ENCODE results near the gene PTPA.

The PTPA gene

DNA sequence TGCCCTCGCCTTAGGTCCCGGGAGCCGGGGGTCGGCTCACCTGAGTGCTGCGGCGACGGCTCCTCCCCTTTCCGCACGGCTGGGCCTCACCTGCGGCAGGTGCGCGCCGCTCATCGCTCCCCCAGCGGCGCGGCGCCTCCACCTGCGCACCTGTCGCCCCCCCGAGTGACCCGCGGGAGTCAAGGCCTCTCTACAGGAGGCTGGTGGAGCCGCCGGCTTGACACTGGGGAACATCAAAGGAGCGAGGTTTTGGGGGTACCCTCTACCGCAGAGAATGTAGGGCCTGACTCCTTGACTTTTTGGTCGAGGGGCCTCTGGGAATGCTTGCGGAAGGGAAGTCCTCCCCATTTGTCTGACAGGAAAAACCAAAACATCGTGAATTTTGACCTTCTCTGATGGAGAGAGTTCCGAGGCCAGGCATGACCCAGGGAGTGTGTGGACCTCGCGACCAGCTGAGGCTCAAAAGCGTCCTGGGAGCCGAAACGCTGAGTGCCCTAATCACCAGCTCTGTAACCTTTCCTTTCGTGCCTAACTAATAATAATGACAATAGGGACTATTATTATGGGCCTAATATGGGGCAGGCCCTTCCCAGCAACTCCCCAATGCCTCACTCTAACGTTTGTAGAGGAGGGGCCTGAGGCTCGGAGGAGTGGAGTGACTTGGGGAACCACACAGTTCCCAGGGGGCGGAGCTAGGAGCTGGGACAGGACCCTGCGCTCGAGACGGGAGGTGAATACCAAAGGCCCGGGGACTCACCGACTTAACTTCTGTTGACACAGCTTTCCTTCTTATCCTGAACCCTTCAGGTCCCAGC, 67.6 kb downstream of the PTPA start:
- no peak overlapping the region; the same call in 1 of the 2 replicates for H2AFZ ChIP-seq (ENCODE audit: low read depth, low read length)
- no peak overlapping the region for H3K27ac ChIP-seq (ENCODE audit: low read length)
- H3K9ac ChIP-seq (ENCODE audit: low read length): no peak overlapping the region

DNA sequence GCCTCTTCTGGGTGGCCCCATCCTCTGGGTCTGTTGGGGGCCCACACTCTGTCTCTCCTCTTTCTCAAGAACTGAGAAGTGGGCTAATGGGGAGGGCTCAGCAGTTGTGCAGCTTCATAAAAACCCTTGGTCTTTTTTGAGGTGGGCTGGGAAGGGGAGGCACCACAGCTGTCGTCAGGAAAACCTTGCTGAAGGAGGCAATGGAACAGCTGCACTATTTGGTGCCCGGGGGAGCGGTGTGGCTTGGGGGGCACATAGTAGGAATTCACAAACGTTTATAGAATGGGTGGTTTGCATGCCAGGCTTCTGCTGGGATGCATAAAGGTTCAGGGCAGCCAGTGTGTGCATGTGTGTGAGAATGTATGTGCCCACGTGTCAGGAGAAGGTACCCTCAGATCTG, 70.0 kb downstream of the PTPA start:
- Histone ChIP-seq H3K79me2 (ENCODE audit: low read length) (no peaks in the 10 kb centered on the region), H2AFZ (ENCODE audit: low read depth, low read length) (no peak overlapping the region), H3K9me3 (ENCODE audit: insufficient read depth, low read length) (no peaks in the 10 kb centered on the region), H3K9ac (ENCODE audit: low read length) (no peak overlapping the region), H3K27me3 (ENCODE audit: low read depth, low read length) (peaks cover 21% of the 10 kb centered on the region), H3K4me1 (ENCODE audit: low read length) (peaks cover 13% of the 10 kb centered on the region), H3K4me2 (ENCODE audit: low read length) (no peak overlapping the region), H4K20me1 (ENCODE audit: insufficient read depth, low read length) (no peaks in the 10 kb centered on the region), H3K4me3 (ENCODE audit: low read length) (no peak overlapping the region), H3K27ac (ENCODE audit: low read length) (no peak overlapping the region), H3K36me3 (replicated peaks; ENCODE audit: low read depth, low read length) (no peaks in the 10 kb centered on the region)
- TF ChIP-seq, protein P1, sequence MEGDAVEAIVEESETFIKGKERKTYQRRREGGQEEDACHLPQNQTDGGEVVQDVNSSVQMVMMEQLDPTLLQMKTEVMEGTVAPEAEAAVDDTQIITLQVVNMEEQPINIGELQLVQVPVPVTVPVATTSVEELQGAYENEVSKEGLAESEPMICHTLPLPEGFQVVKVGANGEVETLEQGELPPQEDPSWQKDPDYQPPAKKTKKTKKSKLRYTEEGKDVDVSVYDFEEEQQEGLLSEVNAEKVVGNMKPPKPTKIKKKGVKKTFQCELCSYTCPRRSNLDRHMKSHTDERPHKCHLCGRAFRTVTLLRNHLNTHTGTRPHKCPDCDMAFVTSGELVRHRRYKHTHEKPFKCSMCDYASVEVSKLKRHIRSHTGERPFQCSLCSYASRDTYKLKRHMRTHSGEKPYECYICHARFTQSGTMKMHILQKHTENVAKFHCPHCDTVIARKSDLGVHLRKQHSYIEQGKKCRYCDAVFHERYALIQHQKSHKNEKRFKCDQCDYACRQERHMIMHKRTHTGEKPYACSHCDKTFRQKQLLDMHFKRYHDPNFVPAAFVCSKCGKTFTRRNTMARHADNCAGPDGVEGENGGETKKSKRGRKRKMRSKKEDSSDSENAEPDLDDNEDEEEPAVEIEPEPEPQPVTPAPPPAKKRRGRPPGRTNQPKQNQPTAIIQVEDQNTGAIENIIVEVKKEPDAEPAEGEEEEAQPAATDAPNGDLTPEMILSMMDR (IDR thresholded peaks at IDR 0.05; ENCODE audit: low read depth, low read length): no peak
- no peak for TF ChIP-seq EZH2phosphoT487 (IDR thresholded peaks at IDR 0.05; ENCODE audit: low read depth)

More for the DNA sequence above, 67.6 kb downstream of the PTPA start:
- Histone ChIP-seq H4K20me1 (ENCODE audit: insufficient read depth, low read length) (no peaks in the 10 kb centered on the region), H3K79me2 (ENCODE audit: low read length) (no peaks in the 10 kb centered on the region), H3K4me3 (ENCODE audit: low read length) (peak overlapping the region; percentile 74), H3K9me3 (ENCODE audit: insufficient read depth, low read length) (no peaks in the 10 kb centered on the region), H3K4me1 (ENCODE audit: low read length) (peaks cover 12% of the 10 kb centered on the region; the same call in 1 of the 2 replicates), H3K27me3 (ENCODE audit: low read depth, low read length) (peaks cover 25% of the 10 kb centered on the region), H3K36me3 (replicated peaks; ENCODE audit: low read depth, low read length) (no peaks in the 10 kb centered on the region), H3K4me2 (ENCODE audit: low read length) (peak overlapping the region; percentile 66)
- TF ChIP-seq EZH2phosphoT487 (IDR thresholded peaks at IDR 0.05; ENCODE audit: low read depth): no peak
- TF ChIP-seq, protein P1 (IDR thresholded peaks at IDR 0.05; ENCODE audit: low read depth, low read length): no peak

DNA sequence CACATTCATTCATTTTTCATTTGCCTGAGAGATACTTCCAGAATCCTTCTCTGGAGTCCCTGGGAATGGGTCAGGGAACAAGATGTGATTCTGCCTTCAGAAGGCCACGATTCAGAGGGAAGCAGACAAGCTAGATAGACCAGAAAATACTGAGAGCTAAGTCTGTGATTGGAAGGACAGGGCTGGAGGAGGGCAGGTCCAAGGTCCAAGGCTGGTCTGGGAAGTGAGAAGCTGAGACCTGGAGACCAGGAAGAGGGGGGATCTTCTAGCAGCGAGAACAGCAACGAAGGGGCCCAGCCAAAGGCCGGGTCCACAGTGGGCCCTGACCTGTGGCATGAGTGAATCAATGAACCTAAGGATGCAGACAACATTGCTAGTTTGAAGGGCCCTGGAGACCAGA, 70.9 kb downstream of the PTPA start:
- H3K27ac ChIP-seq (ENCODE audit: low read length): no peak overlapping the region
- no peak overlapping the region for H2AFZ ChIP-seq (ENCODE audit: low read depth, low read length)
- no peak overlapping the region for H3K4me3 ChIP-seq (ENCODE audit: low read length)
- no peaks in the 10 kb centered on the region for H3K9me3 ChIP-seq (ENCODE audit: insufficient read depth, low read length)
- no peaks in the 10 kb centered on the region for H3K79me2 ChIP-seq (ENCODE audit: low read length)
- peaks cover 15% of the 10 kb centered on the region for H3K27me3 ChIP-seq (ENCODE audit: low read depth, low read length)
- H3K4me1 ChIP-seq (ENCODE audit: low read length): peaks cover 8% of the 10 kb centered on the region
- no peaks in the 10 kb centered on the region for H3K36me3 ChIP-seq (replicated peaks; ENCODE audit: low read depth, low read length)
- H4K20me1 ChIP-seq (ENCODE audit: insufficient read depth, low read length): no peaks in the 10 kb centered on the region
- H3K9ac ChIP-seq (ENCODE audit: low read length): no peak overlapping the region
- no peak overlapping the region for H3K4me2 ChIP-seq (ENCODE audit: low read length)
- TF ChIP-seq, protein P1 (IDR thresholded peaks at IDR 0.05; ENCODE audit: low read depth, low read length): no peak
- no peak for TF ChIP-seq EZH2phosphoT487 (IDR thresholded peaks at IDR 0.05; ENCODE audit: low read depth)

DNA sequence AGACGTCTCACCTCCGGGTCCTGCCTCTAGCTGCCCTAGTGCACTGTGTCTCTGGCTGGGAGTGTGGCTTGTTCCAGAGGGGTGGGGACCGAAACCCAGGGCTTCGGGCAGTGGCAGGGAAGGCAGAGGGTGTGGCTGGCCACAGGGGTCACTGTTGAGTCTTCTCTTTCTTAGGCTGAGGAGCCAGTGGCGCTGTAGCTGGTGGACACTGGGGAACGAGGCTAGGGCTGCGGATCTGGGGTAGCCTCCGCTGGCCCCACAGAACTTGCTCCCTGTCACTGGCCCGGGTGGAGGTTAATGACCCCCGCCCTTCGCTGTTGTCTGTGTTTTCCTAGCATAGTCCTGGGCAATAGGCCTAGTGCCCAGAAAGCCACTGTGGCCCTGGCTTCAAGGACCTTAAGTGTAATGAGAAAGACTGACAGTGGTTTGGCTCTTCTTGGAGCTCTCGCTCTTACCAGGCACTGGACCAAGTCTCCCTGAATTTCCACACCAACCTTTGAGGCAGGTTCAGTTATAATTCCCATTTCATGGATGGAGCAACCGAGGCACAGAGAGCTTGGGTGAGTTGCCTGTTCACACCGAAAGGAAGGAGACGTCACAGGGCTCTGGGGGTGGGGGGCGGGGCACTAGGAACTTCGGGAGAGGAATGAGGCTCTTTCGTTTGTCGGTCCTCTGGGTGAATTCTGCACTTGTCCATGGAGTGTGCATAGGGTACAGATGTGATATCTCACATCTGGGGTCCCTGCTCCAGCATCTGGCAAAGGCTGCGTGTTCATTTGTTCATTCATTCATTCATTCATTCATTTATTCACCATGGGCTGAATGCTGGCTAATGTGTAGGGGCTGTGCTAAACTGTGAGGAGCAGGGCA, 71.6 kb downstream of the PTPA start:
- Histone ChIP-seq H3K79me2 (ENCODE audit: low read length) (no peaks in the 10 kb centered on the region), H3K9me3 (ENCODE audit: insufficient read depth, low read length) (no peaks in the 10 kb centered on the region), H3K4me1 (ENCODE audit: low read length) (peaks cover 8% of the 10 kb centered on the region), H3K27ac (ENCODE audit: low read length) (no peak overlapping the region), H4K20me1 (ENCODE audit: insufficient read depth, low read length) (no peaks in the 10 kb centered on the region), H3K4me2 (ENCODE audit: low read length) (no peak overlapping the region), H3K36me3 (replicated peaks; ENCODE audit: low read depth, low read length) (no peaks in the 10 kb centered on the region), H3K27me3 (ENCODE audit: low read depth, low read length) (peaks cover 14% of the 10 kb centered on the region), H3K9ac (ENCODE audit: low read length) (no peak overlapping the region), H2AFZ (ENCODE audit: low read depth, low read length) (no peak overlapping the region), H3K4me3 (ENCODE audit: low read length) (no peak overlapping the region)
- TF ChIP-seq, protein P1 (IDR thresholded peaks at IDR 0.05; ENCODE audit: low read depth, low read length): no peak; the same call in 1 of the 2 replicates
- no peak for TF ChIP-seq EZH2phosphoT487 (IDR thresholded peaks at IDR 0.05; ENCODE audit: low read depth)
